Sigmoid colon (tissue), 7 donors: ENCODE measurements around the gene NOX4. TPM values are rescaled to one million over a fixed set of nuclear protein-coding genes. Genes with fewer than 3 reads are reported as not detected.

Source experiments
- DNase-seq: peaks from one replicate; pipeline ENCODE4 v3.0.0-alpha.2; 2019
- H3K27ac ChIP-seq, 4 donors: fragments of 200-600 bp; sonication (generic); one replicate each; pipeline ENCODE4 v1.5.1; 2016 to 2019; ENCODE audit warnings: mild to moderate bottlenecking in 1 of 4
- H3K27me3 ChIP-seq, 3 donors: fragments of 200-600 bp; sonication (generic); one replicate each; pipeline ENCODE4 v1.5.1; 2019; ENCODE audit warnings: mild to moderate bottlenecking in 1 of 3
- H3K36me3 ChIP-seq, 4 donors: fragments of 200-600 bp; sonication (generic); one replicate each; pipeline ENCODE4 v1.5.1; 2016 to 2019
- H3K4me1 ChIP-seq, 4 donors: fragments of 200-600 bp; sonication (generic); one replicate each; pipeline ENCODE4 v1.5.1; 2017 to 2019
- H3K4me3 ChIP-seq, 4 donors: fragments of 200-600 bp; sonication (generic); one replicate each; pipeline ENCODE4 v1.5.1; 2017 to 2019; ENCODE audit warnings: mild to moderate bottlenecking in 2 of 4, moderate library complexity in 1 of 4
- H3K9me3 ChIP-seq, 4 donors: fragments of 200-600 bp in 3 of 4; sonication (generic) in 3 of 4; one replicate each; pipeline versions ENCODE4 v1.5.1 to v1.6.1; 2013 to 2019
- EP300 ChIP-seq, 4 donors: sonication (generic); formaldehyde crosslinking; IDR thresholded peaks; one replicate each; pipeline ENCODE4 v1.6.1; 2017; ENCODE audit warnings: antibody characterized with exemption in 4 of 4
- POLR2A ChIP-seq, 2 donors: fragments of 450-650 bp; IDR thresholded peaks; one replicate each; pipeline ENCODE4 v1.6.1; 2016; ENCODE audit warnings: antibody characterized with exemption in 2 of 2, mild to moderate bottlenecking in 2 of 2, moderate library complexity in 2 of 2
- POLR2AphosphoS5 ChIP-seq, 4 donors: sonication (generic); formaldehyde crosslinking; IDR thresholded peaks; one replicate each; pipeline ENCODE4 v1.6.1; 2017; ENCODE audit warnings: antibody characterized with exemption in 4 of 4
- WGBS, 2 donors: extraction: QIAGEN DNeasy Blood & Tissue Kit; methylation state at CpG; one replicate each; pipeline ENCODE4 v1.1.7; 2013; 5-methylcytosine and 5-hydroxymethylcytosine counted together
- intact Hi-C: fragments of 100-400 bp; cut with DNase I; formaldehyde crosslinking; loops from one replicate; pipeline ENCODE4 v1.15.1; 2023
- polyA plus RNA-seq, 3 donors: library from polyadenylated mRNA; stranded (reverse); fragments of 200-250 nt; gene quantifications; one replicate each; pipeline ENCODE4 v1.2.3, GENCODE V29; 2013
- total RNA-seq, 4 donors: library from RNA; depleted of rRNA; stranded (reverse); fragments of >200 nt; gene quantifications; one replicate each; pipeline ENCODE4 v1.1.0, GENCODE V29; 2016
- TF ChIP-seq, protein P1 (sequence below), 4 experiments: fragments of 450-650 bp in 3 of 4; fragments of 200-600 bp in 1 of 4; IDR thresholded peaks; one replicate each; pipeline ENCODE4 v1.5.1; 2016 to 2019; ENCODE audit warnings: antibody characterized with exemption in 4 of 4, mild to moderate bottlenecking in 3 of 4, moderate library complexity in 2 of 4
- donor health status: healthy with polysubstance abuse.
- donor health status: Bipolar disorder and iron deficiency.
- donor health status: healthy.

The NOX4 gene
- total and polyA plus RNA-seq, 7 donors, result under 0.01 to 36.3 (median 10.9) TPM; not detected in 1

DNA sequence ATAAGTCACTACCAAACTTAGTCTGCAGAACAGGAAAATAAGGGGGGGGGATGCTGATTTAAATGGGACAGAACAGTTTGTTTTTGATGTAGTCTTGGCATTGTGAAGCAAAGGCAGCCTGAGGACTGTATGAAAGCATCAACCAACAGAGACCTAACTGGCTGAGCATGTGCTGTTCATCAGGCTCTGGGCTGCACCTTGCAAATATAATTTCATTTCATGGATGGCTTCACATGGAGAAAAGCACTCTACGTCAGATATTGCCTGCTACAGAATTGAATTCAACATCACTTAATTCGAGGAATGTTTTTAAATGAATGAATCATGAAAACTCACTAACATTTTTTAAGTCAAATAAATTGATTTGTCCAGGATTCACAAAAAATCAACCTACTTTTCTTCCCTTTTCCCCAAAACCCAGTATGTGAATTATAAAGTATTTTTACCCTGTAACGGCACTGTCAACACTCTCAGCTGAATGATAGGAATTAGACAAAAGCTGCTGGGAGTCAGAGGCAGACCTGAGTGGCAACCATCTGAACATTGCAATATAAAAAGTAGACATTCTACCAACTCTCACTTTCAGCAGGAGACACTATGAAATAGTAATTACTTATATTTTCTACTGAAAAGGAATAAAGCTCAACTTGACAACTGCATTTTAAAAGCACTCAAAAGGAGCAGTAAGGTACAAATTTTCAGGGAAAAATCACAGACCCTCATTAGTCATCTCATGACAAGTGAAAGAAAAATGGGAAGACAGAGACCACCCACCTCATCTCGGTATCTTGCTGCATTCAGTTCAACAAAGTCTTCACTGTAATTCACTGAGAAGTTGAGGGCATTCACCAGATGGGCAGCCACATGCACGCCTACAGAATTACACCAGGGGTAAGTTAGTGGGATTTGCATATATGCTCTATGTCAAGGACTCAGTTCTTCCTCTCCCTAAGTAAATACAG is 47.5 kb downstream of the NOX4 start:
- Histone ChIP-seq H3K36me3 (no peaks in the 10 kb centered on the region), H3K27ac (no peak overlapping the region), H3K4me1 (no peaks in the 10 kb centered on the region), H3K9me3 (no peaks in the 10 kb centered on the region), H3K4me3 (no peak overlapping the region), H3K27me3 (no peaks in the 10 kb centered on the region)
- TF ChIP-seq POLR2A (IDR thresholded peaks at IDR 0.05) (no peak), POLR2AphosphoS5 (IDR thresholded peaks at IDR 0.05) (no peak), EP300 (IDR thresholded peaks at IDR 0.05) (no peak)
- TF ChIP-seq, protein P1, sequence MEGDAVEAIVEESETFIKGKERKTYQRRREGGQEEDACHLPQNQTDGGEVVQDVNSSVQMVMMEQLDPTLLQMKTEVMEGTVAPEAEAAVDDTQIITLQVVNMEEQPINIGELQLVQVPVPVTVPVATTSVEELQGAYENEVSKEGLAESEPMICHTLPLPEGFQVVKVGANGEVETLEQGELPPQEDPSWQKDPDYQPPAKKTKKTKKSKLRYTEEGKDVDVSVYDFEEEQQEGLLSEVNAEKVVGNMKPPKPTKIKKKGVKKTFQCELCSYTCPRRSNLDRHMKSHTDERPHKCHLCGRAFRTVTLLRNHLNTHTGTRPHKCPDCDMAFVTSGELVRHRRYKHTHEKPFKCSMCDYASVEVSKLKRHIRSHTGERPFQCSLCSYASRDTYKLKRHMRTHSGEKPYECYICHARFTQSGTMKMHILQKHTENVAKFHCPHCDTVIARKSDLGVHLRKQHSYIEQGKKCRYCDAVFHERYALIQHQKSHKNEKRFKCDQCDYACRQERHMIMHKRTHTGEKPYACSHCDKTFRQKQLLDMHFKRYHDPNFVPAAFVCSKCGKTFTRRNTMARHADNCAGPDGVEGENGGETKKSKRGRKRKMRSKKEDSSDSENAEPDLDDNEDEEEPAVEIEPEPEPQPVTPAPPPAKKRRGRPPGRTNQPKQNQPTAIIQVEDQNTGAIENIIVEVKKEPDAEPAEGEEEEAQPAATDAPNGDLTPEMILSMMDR (IDR thresholded peaks at IDR 0.05), result no peak
- 82 to 88% methylated on average over 5 of the region's 5 CpGs for WGBS, 2 donors
- DNase-seq, result no peak
- intact Hi-C loops, result no loop called here

DNA sequence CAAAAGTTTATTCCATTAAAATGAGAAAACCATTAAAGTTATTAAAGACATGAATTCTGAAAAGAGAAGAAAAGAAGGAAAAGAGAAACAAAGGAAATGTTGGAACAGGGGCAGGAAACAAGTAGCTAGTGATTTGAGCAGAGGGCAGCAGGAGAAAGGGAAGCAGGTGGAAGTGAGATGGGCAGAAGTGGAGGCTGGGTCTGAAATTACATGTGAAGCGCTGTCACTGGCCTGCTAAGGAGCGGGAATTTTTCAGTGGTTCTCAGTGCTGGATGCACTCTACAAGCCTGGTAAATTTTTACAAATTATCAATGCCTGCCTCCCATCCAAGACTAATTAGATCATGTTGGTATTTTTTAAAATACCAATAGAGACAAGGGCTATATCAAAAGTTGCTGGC is 48.4 kb downstream of the NOX4 start:
- no peaks in the 10 kb centered on the region for H3K9me3 ChIP-seq
- H3K27ac ChIP-seq, result no peak overlapping the region
- no peak for TF ChIP-seq EP300 (IDR thresholded peaks at IDR 0.05)
- no peak for TF ChIP-seq POLR2AphosphoS5 (IDR thresholded peaks at IDR 0.05)
- TF ChIP-seq, protein P1 (IDR thresholded peaks at IDR 0.05), result no peak
- no peak for TF ChIP-seq POLR2A (IDR thresholded peaks at IDR 0.05)
- no peaks in the 10 kb centered on the region for H3K4me1 ChIP-seq
- no peaks in the 10 kb centered on the region for H3K36me3 ChIP-seq
- no peak overlapping the region for H3K4me3 ChIP-seq
- WGBS, 2 donors, result 71 to 91% methylated on average over 2 of the region's 2 CpGs
- intact Hi-C loops, result no loop called here
- H3K27me3 ChIP-seq, result no peaks in the 10 kb centered on the region
- no peak for DNase-seq

DNA sequence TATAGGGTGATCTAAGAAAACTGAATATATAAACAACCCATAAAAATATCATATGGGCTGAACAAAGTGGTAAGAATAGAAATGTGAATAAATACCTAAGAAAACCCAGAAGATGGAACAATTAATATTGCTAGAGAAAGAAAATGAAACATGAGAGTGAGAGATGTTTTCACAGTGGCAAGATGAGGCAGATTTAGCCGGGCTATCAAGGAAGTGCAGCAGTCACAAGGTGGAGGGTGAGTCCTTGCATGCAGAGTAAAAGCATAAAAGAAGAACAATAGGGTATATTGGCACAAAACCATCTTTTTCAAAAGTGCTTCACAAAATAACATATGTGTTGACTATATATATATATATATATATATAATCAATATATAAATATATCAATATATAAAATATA is 49.6 kb downstream of the NOX4 start:
- 70 to 78% methylated on average over 1 of the region's 1 CpG for WGBS, 2 donors
- TF ChIP-seq, protein P1 (IDR thresholded peaks at IDR 0.05), result no peak
- TF ChIP-seq POLR2A (IDR thresholded peaks at IDR 0.05) (no peak), EP300 (IDR thresholded peaks at IDR 0.05) (no peak), POLR2AphosphoS5 (IDR thresholded peaks at IDR 0.05) (no peak)
- intact Hi-C loops, result no loop called here
- Histone ChIP-seq H3K9me3 (no peaks in the 10 kb centered on the region), H3K27ac (no peak overlapping the region), H3K36me3 (no peaks in the 10 kb centered on the region), H3K27me3 (no peaks in the 10 kb centered on the region), H3K4me1 (no peaks in the 10 kb centered on the region), H3K4me3 (no peak overlapping the region)
- no peak for DNase-seq

DNA sequence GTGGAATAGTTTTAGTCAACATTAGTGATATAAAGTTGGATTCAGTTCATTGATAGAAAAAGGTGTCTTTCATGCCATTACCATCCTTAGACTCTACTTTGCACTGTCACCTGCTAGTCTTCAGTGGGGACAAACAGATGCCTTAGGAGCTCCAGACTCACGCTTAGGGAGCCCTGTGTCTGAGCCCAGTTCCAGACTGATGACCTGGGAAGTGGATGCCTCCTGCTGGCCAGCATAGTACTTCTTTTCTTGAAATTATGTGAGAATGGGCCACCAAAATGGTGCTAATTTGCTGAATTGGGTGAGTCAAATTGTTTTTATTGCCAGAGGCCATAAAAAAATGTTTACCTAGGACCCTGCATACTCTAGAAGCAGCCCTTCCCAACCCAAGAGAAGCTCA is 53.9 kb downstream of the NOX4 start:
- Histone ChIP-seq H3K27me3 (no peaks in the 10 kb centered on the region), H3K27ac (no peak overlapping the region), H3K9me3 (no peaks in the 10 kb centered on the region), H3K36me3 (no peaks in the 10 kb centered on the region), H3K4me1 (no peaks in the 10 kb centered on the region), H3K4me3 (no peak overlapping the region)
- no peak for DNase-seq
- 85 to 92% methylated on average over 1 of the region's 1 CpG for WGBS, 2 donors
- TF ChIP-seq POLR2AphosphoS5 (IDR thresholded peaks at IDR 0.05) (no peak), EP300 (IDR thresholded peaks at IDR 0.05) (no peak), POLR2A (IDR thresholded peaks at IDR 0.05) (no peak)
- TF ChIP-seq, protein P1 (IDR thresholded peaks at IDR 0.05), result no peak
- intact Hi-C loops, result no loop called here
